CD14-positive monocyte (primary cell): Measurements from ENCODE around the gene WFDC2. TPM values are rescaled to one million over a fixed set of nuclear protein-coding genes. Genes with fewer than 3 reads are reported as not detected.

ENCODE experiments used
- DNase-seq, 3 donors: peaks; one replicate each; pipeline ENCODE4 v3.0.0-alpha.2; 2011 to 2022
- H2AFZ ChIP-seq: 2 replicates; pipeline ENCODE4 v1.6.0; 2012; ENCODE audit warnings: mild to moderate bottlenecking, low read depth, low read length, inconsistent platforms; ENCODE audit not compliant: insufficient read depth, poor library complexity, severe bottlenecking
- H3K27ac ChIP-seq, 2 donors: 1 replicate in 1 of 2; 2 replicates in 1 of 2; pipeline ENCODE4 v1.5.1; 2012 to 2013; ENCODE audit warnings: low read length in 2 of 2, control low read depth in 1 of 2, inconsistent platforms in 1 of 2, low read depth in 1 of 2, mild to moderate bottlenecking in 1 of 2
- H3K27me3 ChIP-seq, 2 donors: one replicate each; pipeline versions ENCODE4 v1.6.0 to v1.6.1; 2011 to 2013; ENCODE audit warnings: low read length in 2 of 2; ENCODE audit not compliant: control insufficient read depth in 2 of 2, insufficient read depth in 2 of 2
- H3K36me3 ChIP-seq, 2 donors: replicated peaks in 1 of 2; 1 replicate in 1 of 2; 2 replicates in 1 of 2; pipeline versions ENCODE4 v1.5.1 to v1.6.1; 2012 to 2013; ENCODE audit warnings: low read length in 2 of 2, control low read depth in 1 of 2, inconsistent platforms in 1 of 2, mild to moderate bottlenecking in 1 of 2; ENCODE audit not compliant: insufficient read depth in 2 of 2, control insufficient read depth in 1 of 2
- H3K4me1 ChIP-seq, 2 donors: 1 replicate in 1 of 2; 2 replicates in 1 of 2; pipeline versions ENCODE4 v1.5.1 to v1.6.1; 2012 to 2013; ENCODE audit warnings: low read length in 2 of 2, control low read depth in 1 of 2, inconsistent platforms in 1 of 2, mild to moderate bottlenecking in 1 of 2, moderate library complexity in 1 of 2; ENCODE audit not compliant: insufficient read depth in 2 of 2, control insufficient read depth in 1 of 2
- H3K4me2 ChIP-seq: replicated peaks from 2 replicates; pipeline ENCODE3; 2012; ENCODE audit warnings: low read length, moderate library complexity, mild to moderate bottlenecking; ENCODE audit not compliant: poor library complexity, severe bottlenecking; ENCODE audit errors: extremely low read depth
- H3K4me3 ChIP-seq, 3 experiments: fragments of 200-600 bp in 1 of 3; sonication (generic) in 1 of 3; replicated peaks in 1 of 3; 1 replicate in 2 of 3; 2 replicates in 1 of 3; pipeline ENCODE4 v1.5.1; 2011 to 2013; ENCODE audit warnings: low read length in 3 of 3, mild to moderate bottlenecking in 3 of 3, control low read depth in 2 of 3, low read depth in 2 of 3, inconsistent platforms in 1 of 3, moderate library complexity in 1 of 3
- H3K79me2 ChIP-seq: 2 replicates; pipeline ENCODE4 v1.6.0; 2012; ENCODE audit warnings: mild to moderate bottlenecking, control low read depth, inconsistent platforms, low read length, moderate library complexity; ENCODE audit not compliant: insufficient read depth
- H3K9ac ChIP-seq: 2 replicates; pipeline ENCODE4 v1.6.0; 2017; ENCODE audit warnings: low read length, mild to moderate bottlenecking; ENCODE audit not compliant: insufficient read depth, poor library complexity, severe bottlenecking
- H3K9me3 ChIP-seq, 2 donors: replicated peaks in 1 of 2; 1 replicate in 1 of 2; 2 replicates in 1 of 2; pipeline versions ENCODE4 v1.5.1 to v1.6.1; 2012 to 2013; ENCODE audit warnings: low read length in 2 of 2, control low read depth in 1 of 2; ENCODE audit not compliant: control insufficient read depth in 1 of 2, insufficient read depth in 1 of 2
- H4K20me1 ChIP-seq: 2 replicates; pipeline ENCODE4 v1.6.0; 2012; ENCODE audit warnings: mild to moderate bottlenecking, low read length, control low read depth, moderate library complexity; ENCODE audit not compliant: insufficient read depth
- H3K27ac Mint-ChIP-seq, 7 donors: one replicate each; pipeline ENCODE4 v1.8.0; 2020; ENCODE audit warnings: mild to moderate bottlenecking in 7 of 7, mixed read lengths in 7 of 7, moderate library complexity in 6 of 7, inconsistent platforms in 2 of 7
- H3K27me3 Mint-ChIP-seq, 3 donors: one replicate each; pipeline ENCODE4 v1.8.0; 2021 to 2022; ENCODE audit warnings: low read depth in 3 of 3, mild to moderate bottlenecking in 3 of 3, mixed read lengths in 3 of 3, moderate library complexity in 3 of 3, inconsistent platforms in 1 of 3
- H3K36me3 Mint-ChIP-seq, 2 donors: one replicate each; pipeline ENCODE4 v1.8.0; 2020; ENCODE audit warnings: mixed read lengths in 2 of 2, inconsistent platforms in 1 of 2, mild to moderate bottlenecking in 1 of 2
- H3K4me1 Mint-ChIP-seq: one replicate; pipeline ENCODE4 v1.8.0; 2020; ENCODE audit warnings: mild to moderate bottlenecking, mixed read lengths
- H3K4me3 Mint-ChIP-seq, 2 donors: one replicate each; pipeline ENCODE4 v1.8.0; 2020; ENCODE audit warnings: mild to moderate bottlenecking in 2 of 2, mixed read lengths in 2 of 2, moderate library complexity in 1 of 2
- H3K9me3 Mint-ChIP-seq, 7 donors: one replicate each; pipeline ENCODE4 v1.8.0; 2020 to 2022; ENCODE audit warnings: mixed read lengths in 7 of 7, mild to moderate bottlenecking in 6 of 7, moderate library complexity in 6 of 7, inconsistent platforms in 2 of 7
- CTCF ChIP-seq: fragments of 200-600 bp; IDR thresholded peaks from one replicate; pipeline ENCODE4 v1.8.0; 2022; ENCODE audit warnings: antibody characterized with exemption, mild to moderate bottlenecking
- WGBS: methylation state at CpG from one replicate; pipeline ENCODE4 v1.1.5; 2013; ENCODE audit warnings: missing lambda C conversion rate; ENCODE audit not compliant: insufficient coverage; 5-methylcytosine and 5-hydroxymethylcytosine counted together
- intact Hi-C, 2 donors: fragments of 100-400 bp; cut with micrococcal nuclease; formaldehyde crosslinking; loops; one replicate each; pipeline versions ENCODE4 v1.15.0 to v1.15.1; 2023
- polyA plus RNA-seq, 3 donors: library from polyadenylated mRNA; depleted of rRNA in 1 of 3; unstranded in 2 of 3; stranded (reverse) in 1 of 3; fragments of 300-500 nt in 2 of 3; fragments of >200 nt in 1 of 3; fragmentation: Illumina TruSeq in 2 of 3; gene quantifications; 1 replicate in 2 of 3; 2 replicates in 1 of 3; pipeline ENCODE4 v1.2.3, GENCODE V29; 2012 to 2021

Gene WFDC2
- polyA plus RNA-seq, 3 donors = not detected

GRCh38 chr20:45510242-45510862 lies 40.8 kb downstream of the WFDC2 start:
- Histone ChIP-seq H3K4me3 (no peak overlapping the region), H3K79me2 (no peaks in the 10 kb centered on the region), H3K36me3 (no peaks in the 10 kb centered on the region), H3K27me3 (peaks cover 5 to 7% of the 10 kb centered on the region in 2 donors), H3K4me1 (no peaks in the 10 kb centered on the region), H3K4me2 (no peak overlapping the region), H3K9ac (no peak overlapping the region), H3K27ac (no peak overlapping the region), H3K9me3 (no peaks in the 10 kb centered on the region), H4K20me1 (no peaks in the 10 kb centered on the region), H2AFZ (no peak overlapping the region)
- no peak for TF ChIP-seq CTCF
- H3K27ac Mint-ChIP-seq = no peak overlapping the region
- peaks cover 5 to 20% (median 16%) of the 10 kb centered on the region in 3 donors for H3K27me3 Mint-ChIP-seq
- no peak overlapping the region for H3K4me3 Mint-ChIP-seq
- intact Hi-C loops = no loop called here
- peak in 1 of 3 donors; percentile 55 for DNase-seq
- no peaks in the 10 kb centered on the region for H3K36me3 Mint-ChIP-seq
- H3K9me3 Mint-ChIP-seq = peaks cover 0 to 2% (median 0%) of the 10 kb centered on the region in 7 donors
- WGBS = 88% methylated on average over 3 of the region's 5 CpGs
- H3K4me1 Mint-ChIP-seq = no peaks in the 10 kb centered on the region

GRCh38 chr20:45515147-45515913 lies 45.8 kb downstream of the WFDC2 start, which contains the start of gene SPINT3:
TSS of gene SPINT3 (minus strand) at chr20:45515622. CDS start at chr20:45515608, 14 bp downstream.
- no peaks in the 10 kb centered on the region for H3K79me2 ChIP-seq
- no peak within 1 kb of the TSS for H3K27ac ChIP-seq
- H3K9me3 Mint-ChIP-seq = peaks cover 0 to 4% (median 0%) of the 10 kb centered on the region in 7 donors
- H3K36me3 Mint-ChIP-seq = no peaks in the 10 kb centered on the region
- no peaks in the 10 kb centered on the region for H4K20me1 ChIP-seq
- intact Hi-C loops = no loop called here
- WGBS = 80% methylated on average over 3 of the region's 5 CpGs
- no peaks in the 10 kb centered on the region for H3K4me1 Mint-ChIP-seq
- no peak within 1 kb of the TSS for H3K4me2 ChIP-seq
- no peaks in the 10 kb centered on the region for H3K36me3 ChIP-seq
- H3K27me3 Mint-ChIP-seq = peaks cover 6 to 13% (median 11%) of the 10 kb centered on the region in 3 donors
- no peak within 1 kb of the TSS for H2AFZ ChIP-seq
- H3K27me3 ChIP-seq = peaks cover 8 to 14% of the 10 kb centered on the region in 2 donors
- no peak for TF ChIP-seq CTCF
- H3K4me3 Mint-ChIP-seq = no peak within 1 kb of the TSS
- DNase-seq = no peak
- H3K4me3 ChIP-seq = no peak within 1 kb of the TSS
- no peaks in the 10 kb centered on the region for H3K9me3 ChIP-seq
- no peak within 1 kb of the TSS for H3K9ac ChIP-seq
- H3K27ac Mint-ChIP-seq = peak within 1 kb of the TSS in 1 of 7 donors; percentile 23
- no peaks in the 10 kb centered on the region for H3K4me1 ChIP-seq
